Smooth muscle cell (in vitro differentiated cells): ENCODE data around the gene SUN5. TPM values are rescaled to one million over a fixed set of nuclear protein-coding genes. Genes with fewer than 3 reads are reported as not detected.

ENCODE experiments used
- DNase-seq: peaks from one replicate; lab custom pipeline; 2025; ENCODE audit not compliant: unreplicated experiment; lab: John Stamatoyannopoulos, UW
- H2AFZ ChIP-seq: fragments of 200-600 bp; sonication (generic); 2 replicates; pipeline ENCODE4 v1.6.0; 2016; ENCODE audit warnings: antibody characterized with exemption, low read depth, mild to moderate bottlenecking
- H3F3A ChIP-seq: fragments of 200-600 bp; sonication (generic); 2 replicates; pipeline ENCODE4 v1.6.0; 2017; ENCODE audit warnings: antibody characterized with exemption, low read depth
- H3K27ac ChIP-seq: fragments of 200-600 bp; sonication (generic); 2 replicates; pipeline ENCODE4 v1.5.1; 2016; ENCODE audit warnings: low read depth, mild to moderate bottlenecking
- H3K27me3 ChIP-seq: fragments of 200-600 bp; sonication (generic); 2 replicates; pipeline ENCODE4 v1.6.1; 2016; ENCODE audit warnings: low read depth, mild to moderate bottlenecking
- H3K36me3 ChIP-seq: fragments of 200-600 bp; sonication (generic); 2 replicates; pipeline ENCODE4 v1.5.1; 2016; ENCODE audit warnings: low read depth
- H3K4me1 ChIP-seq: fragments of 200-600 bp; sonication (generic); 2 replicates; pipeline ENCODE4 v1.5.1; 2016; ENCODE audit warnings: low read depth
- H3K4me2 ChIP-seq: fragments of 200-600 bp; sonication (generic); 2 replicates; pipeline ENCODE4 v1.6.0; 2016; ENCODE audit warnings: mild to moderate bottlenecking
- H3K4me3 ChIP-seq: fragments of 200-600 bp; sonication (generic); 2 replicates; pipeline ENCODE4 v1.5.1; 2016; ENCODE audit warnings: mild to moderate bottlenecking
- H3K79me2 ChIP-seq: fragments of 200-600 bp; sonication (generic); 2 replicates; pipeline ENCODE4 v1.6.0; 2016; ENCODE audit warnings: low read depth, mild to moderate bottlenecking
- H3K9ac ChIP-seq: fragments of 200-600 bp; sonication (generic); 2 replicates; pipeline ENCODE4 v1.6.0; 2016; ENCODE audit warnings: low read depth
- H3K9me3 ChIP-seq: fragments of 200-600 bp; sonication (generic); replicated peaks from 2 replicates; pipeline ENCODE4 v1.5.1; 2016; ENCODE audit warnings: low read depth
- H4K20me1 ChIP-seq: fragments of 200-600 bp; sonication (generic); 2 replicates; pipeline ENCODE4 v1.6.0; 2016; ENCODE audit warnings: low read depth
- CTCF ChIP-seq: fragments of 200-600 bp; sonication (generic); IDR thresholded peaks from 2 replicates; pipeline ENCODE4 v1.5.1; 2017; ENCODE audit warnings: borderline replicate concordance, mild to moderate bottlenecking, antibody characterized with exemption; ENCODE audit not compliant: insufficient read depth, poor library complexity, severe bottlenecking
- WGBS: methylation state at CpG from one replicate; pipeline ENCODE4 v1.1.7; 2016; ENCODE audit warnings: low lambda C conversion rate; 5-methylcytosine and 5-hydroxymethylcytosine counted together
- polyA plus RNA-seq: library from polyadenylated mRNA; unstranded; fragments of >200 nt; fragmentation: Nextera tagmentation; extraction: Ambion mirVana; gene quantifications from 2 replicates; pipeline ENCODE4 v1.2.1, GENCODE V29; 2016
- total RNA-seq: library from RNA; depleted of rRNA; stranded (reverse); fragments of >200 nt; gene quantifications from 2 replicates; pipeline ENCODE4 v1.2.3, GENCODE V29; 2014

Gene SUN5
- total and polyA plus RNA-seq, 2 experiments from 2014 or later, result not detected

DNA sequence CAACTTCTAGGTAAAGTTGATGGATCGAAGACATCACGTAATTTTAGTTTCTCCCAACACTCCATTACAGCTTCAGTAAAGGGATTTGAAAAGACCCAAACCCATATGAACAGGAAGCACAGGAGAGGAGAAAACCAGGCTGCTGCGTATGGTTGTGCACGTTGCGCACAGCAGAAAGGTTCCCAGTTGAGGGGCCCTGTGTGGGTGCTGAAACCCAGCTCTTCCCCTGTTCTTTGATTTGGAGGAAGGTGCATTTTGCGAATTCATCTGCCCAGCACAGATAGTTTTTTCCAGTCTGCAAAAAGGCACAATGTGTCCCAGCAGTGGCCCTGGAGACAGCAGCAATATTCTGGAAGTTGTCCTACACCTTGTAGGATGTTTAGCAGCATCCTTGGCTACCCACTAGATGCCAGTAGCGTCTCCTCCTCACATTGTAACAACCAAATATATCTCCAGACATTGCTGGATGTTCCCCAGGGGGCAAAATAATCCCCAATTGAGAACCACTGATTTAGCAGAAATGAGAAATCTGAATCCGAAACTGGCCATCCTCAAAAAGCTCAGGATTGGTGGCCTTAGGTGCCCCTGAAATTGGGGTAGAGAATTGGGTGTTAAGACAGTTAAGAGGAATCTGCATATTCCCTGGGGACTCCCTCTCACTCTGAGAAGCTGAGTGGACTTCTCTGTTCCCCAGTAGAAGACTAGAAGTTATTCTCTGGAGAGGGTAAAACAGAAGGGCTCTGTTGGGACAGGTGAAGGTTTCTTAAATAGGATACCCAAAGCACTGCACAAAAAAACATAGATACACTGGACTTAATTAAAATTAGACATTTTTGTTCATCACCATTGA is 12.2 kb downstream of the SUN5 start:
- Histone ChIP-seq H3K27ac (no peak overlapping the region), H3K79me2 (no peaks in the 10 kb centered on the region), H3K36me3 (no peaks in the 10 kb centered on the region), H4K20me1 (no peaks in the 10 kb centered on the region), H3K4me1 (no peaks in the 10 kb centered on the region), H2AFZ (no peak overlapping the region), H3K9ac (no peak overlapping the region), H3K9me3 (no peaks in the 10 kb centered on the region), H3K4me3 (no peak overlapping the region), H3K4me2 (no peak overlapping the region), H3F3A (no peaks in the 10 kb centered on the region), H3K27me3 (no peaks in the 10 kb centered on the region)
- TF ChIP-seq CTCF, result no peak
- DNase-seq, result no peak
- WGBS, result 80% methylated on average over 8 of the region's 8 CpGs

- Histone ChIP-seq H2AFZ (no peak overlapping the region), H3K27ac (no peak overlapping the region), H3K27me3 (no peaks in the 10 kb centered on the region), H3K79me2 (no peaks in the 10 kb centered on the region), H3K4me3 (no peak overlapping the region), H3F3A (no peaks in the 10 kb centered on the region), H3K36me3 (no peaks in the 10 kb centered on the region), H4K20me1 (no peaks in the 10 kb centered on the region), H3K9me3 (no peaks in the 10 kb centered on the region), H3K4me1 (no peaks in the 10 kb centered on the region), H3K9ac (no peak overlapping the region), H3K4me2 (no peak overlapping the region)
- TF ChIP-seq CTCF, result no peak
- WGBS, result 87% methylated on average over 3 of the region's 3 CpGs
- DNase-seq, result no peak
Observed at GRCh38 chr20:32991383-32991782, 12.8 kb downstream of the SUN5 start.

DNA sequence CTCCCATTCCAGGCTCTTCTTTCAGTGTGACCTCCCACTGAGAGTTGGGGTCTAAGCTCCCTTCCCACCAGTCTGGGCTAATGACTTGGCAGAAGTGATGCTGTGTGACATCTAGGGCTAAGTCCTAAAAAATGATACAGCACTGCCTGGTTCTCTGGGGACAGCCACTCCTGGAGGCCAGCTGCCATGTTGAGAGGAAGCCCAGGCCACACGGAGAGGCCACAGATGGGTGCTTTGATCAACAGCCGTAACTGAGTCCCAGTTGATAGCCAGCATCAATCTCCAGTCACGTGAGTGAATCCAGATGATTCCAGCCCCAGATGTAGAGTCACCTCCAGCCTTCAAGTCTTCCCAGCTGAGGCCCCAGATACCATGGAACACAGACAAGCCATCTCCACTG is 13.8 kb downstream of the SUN5 start:
- H3K36me3 ChIP-seq, result no peaks in the 10 kb centered on the region
- no peak for TF ChIP-seq CTCF
- H3F3A ChIP-seq, result no peaks in the 10 kb centered on the region
- DNase-seq, result no peak
- H4K20me1 ChIP-seq, result no peaks in the 10 kb centered on the region
- no peaks in the 10 kb centered on the region for H3K9me3 ChIP-seq
- no peak overlapping the region for H3K4me3 ChIP-seq
- H2AFZ ChIP-seq, result no peak overlapping the region
- no peaks in the 10 kb centered on the region for H3K4me1 ChIP-seq
- no peak overlapping the region for H3K27ac ChIP-seq
- H3K9ac ChIP-seq, result no peak overlapping the region
- 91% methylated on average over 3 of the region's 3 CpGs for WGBS
- no peaks in the 10 kb centered on the region for H3K79me2 ChIP-seq
- H3K4me2 ChIP-seq, result no peak overlapping the region
- no peaks in the 10 kb centered on the region for H3K27me3 ChIP-seq
